Measurements from ENCODE around the gene IKZF5. TPM values are rescaled to one million over a fixed set of nuclear protein-coding genes. Genes with fewer than 3 reads are reported as not detected.

IKZF5 gene
- total RNA-seq, 4 donors from 2014 or later: 6.2 to 11.1 (median 7.1) TPM

- peak; percentile 97 for DNase-seq
- in situ Hi-C loops (cut with MboI; ENCODE audit: low pct_ligation_motif_present in 1 of 4, low pct_unique_long_range_greater_than_20kb in 1 of 4, low sequenced_read_pairs in 3 of 4): no loop called here
- peaks cover 6 to 25% (median 9%) of the 10 kb centered on the region in 4 donors for H3K4me1 ChIP-seq
- intact Hi-C loops (cut with DNase I; ENCODE audit: low total_unique reads): no loop called here
- no peaks in the 10 kb centered on the region for H3K27me3 ChIP-seq
- peak within 1 kb of the TSS; percentile 80 to 85 (median 80) for H3K27ac ChIP-seq
- 0 to 14% methylated on average over 11 to 69 of the region's 77 CpGs for WGBS, 2 donors (ENCODE audit: low coverage in 1 of 2)
- peak within 1 kb of the TSS; percentile 61 to 94 (median 80) for H3K4me3 ChIP-seq
- no peaks in the 10 kb centered on the region for H3K9me3 ChIP-seq
- no peak for TF ChIP-seq EP300 (IDR thresholded peaks at IDR 0.05; ENCODE audit: low read depth)
- peak in 2 of 3 donors; percentile 46 to 73 for TF ChIP-seq POLR2AphosphoS5 (IDR thresholded peaks at IDR 0.05)
- peak; percentile 40 for TF ChIP-seq POLR2A (IDR thresholded peaks at IDR 0.05)
- TF ChIP-seq, protein P1, sequence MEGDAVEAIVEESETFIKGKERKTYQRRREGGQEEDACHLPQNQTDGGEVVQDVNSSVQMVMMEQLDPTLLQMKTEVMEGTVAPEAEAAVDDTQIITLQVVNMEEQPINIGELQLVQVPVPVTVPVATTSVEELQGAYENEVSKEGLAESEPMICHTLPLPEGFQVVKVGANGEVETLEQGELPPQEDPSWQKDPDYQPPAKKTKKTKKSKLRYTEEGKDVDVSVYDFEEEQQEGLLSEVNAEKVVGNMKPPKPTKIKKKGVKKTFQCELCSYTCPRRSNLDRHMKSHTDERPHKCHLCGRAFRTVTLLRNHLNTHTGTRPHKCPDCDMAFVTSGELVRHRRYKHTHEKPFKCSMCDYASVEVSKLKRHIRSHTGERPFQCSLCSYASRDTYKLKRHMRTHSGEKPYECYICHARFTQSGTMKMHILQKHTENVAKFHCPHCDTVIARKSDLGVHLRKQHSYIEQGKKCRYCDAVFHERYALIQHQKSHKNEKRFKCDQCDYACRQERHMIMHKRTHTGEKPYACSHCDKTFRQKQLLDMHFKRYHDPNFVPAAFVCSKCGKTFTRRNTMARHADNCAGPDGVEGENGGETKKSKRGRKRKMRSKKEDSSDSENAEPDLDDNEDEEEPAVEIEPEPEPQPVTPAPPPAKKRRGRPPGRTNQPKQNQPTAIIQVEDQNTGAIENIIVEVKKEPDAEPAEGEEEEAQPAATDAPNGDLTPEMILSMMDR (IDR thresholded peaks at IDR 0.05): no peak
- no peaks in the 10 kb centered on the region for H3K36me3 ChIP-seq
These were observed 54.5 kb downstream of the IKZF5 start, which contains the start of gene C10orf88 for GRCh38 chr10:122953902-122954730. Gene C10orf88, minus strand, starts transcription at chr10:122954227. Its CDS starts 49 bp downstream, at chr10:122954178.

- Histone ChIP-seq H3K4me3 (no peak overlapping the region), H3K27me3 (no peaks in the 10 kb centered on the region), H3K4me1 (peaks cover 5 to 20% (median 6%) of the 10 kb centered on the region in 4 donors), H3K9me3 (no peaks in the 10 kb centered on the region), H3K27ac (no peak overlapping the region), H3K36me3 (peaks cover 0 to 17% (median 6%) of the 10 kb centered on the region in 4 donors)
- 89 to 95% methylated on average over 3 of the region's 3 CpGs for WGBS, 2 donors (ENCODE audit: low coverage in 1 of 2)
- in situ Hi-C loops (cut with MboI; ENCODE audit: low pct_ligation_motif_present in 1 of 4, low pct_unique_long_range_greater_than_20kb in 1 of 4, low sequenced_read_pairs in 3 of 4): no loop called here
- intact Hi-C loops (cut with DNase I; ENCODE audit: low total_unique reads): loop anchor here (10.0 kb wide), 1 partner anchor 64 kb away; no protein-coding TSS in a partner anchor
- DNase-seq: no peak
- TF ChIP-seq POLR2A (IDR thresholded peaks at IDR 0.05): no peak
- TF ChIP-seq EP300 (IDR thresholded peaks at IDR 0.05; ENCODE audit: low read depth): no peak
- no peak for TF ChIP-seq POLR2AphosphoS5 (IDR thresholded peaks at IDR 0.05)
- TF ChIP-seq, protein P1 (IDR thresholded peaks at IDR 0.05): no peak
These were observed 59.3 kb downstream of the IKZF5 start for GRCh38 chr10:122949296-122949695.

Other genes starting within 250 kb of the IKZF5 start
- 1 to 10 TPM in 1 of 4 donors, under 1 TPM in 1, not detected in 2; 0.41 to 1.1 TPM for gene CUZD1, start 162.9 kb downstream of the IKZF5 start, total RNA-seq
- 1 to 10 TPM in 3 of 4 donors, not detected in 1; 3.7 to 7.1 (median 4.9) TPM for gene FAM24B, start 129.2 kb downstream of the IKZF5 start, total RNA-seq
- not detected for gene FAM24A, start 98.2 kb downstream of the IKZF5 start, total RNA-seq
- 10 to 100 TPM in 1 of 4 donors, 1 to 10 TPM in 3; 4.9 to 30.8 (median 7.4) TPM for gene C10orf88, start 54.6 kb downstream of the IKZF5 start, total RNA-seq
- gene PSTK, start 28.4 kb downstream of the IKZF5 start, total RNA-seq: 1 to 10 TPM in 2 of 4 donors, not detected in 2; 2.5 to 2.9 TPM
- gene ACADSB, start 211 bp upstream of the IKZF5 start, total RNA-seq: 10 to 100 TPM in 2 of 4 donors, 1 to 10 TPM in 2; 3.0 to 31.4 (median 13.9) TPM
- gene HMX3, start 127.2 kb upstream of the IKZF5 start, total RNA-seq: 1 to 10 TPM in 2 of 4 donors, not detected in 2; 1.2 to 1.7 TPM
- under 1 TPM in 2 of 4 donors, not detected in 2; 0.41 to 0.64 TPM for gene HMX2, start 139.3 kb upstream of the IKZF5 start, total RNA-seq
- 10 to 100 TPM; 22.1 to 91.1 (median 54.9) TPM for gene BUB3, start 145.6 kb upstream of the IKZF5 start, total RNA-seq

Data from transverse colon (tissue), 4 donors.